GM23338 (cell line): ENCODE data around the gene PARD6B. TPM values are rescaled to one million over a fixed set of nuclear protein-coding genes. Genes with fewer than 3 reads are reported as not detected.

ENCODE experiments used
- ATAC-seq: fragments of 200-7000 bp; cut with Tn5 transposase; 3 replicates; pipeline ENCODE4 v1.9.1; 2020
- DNase-seq: peaks from one replicate; pipeline ENCODE4 v3.0.0-alpha.2; 2015; ENCODE audit warnings: low spot score
- H2AFZ ChIP-seq: fragments of 200-600 bp; sonication (generic); 2 replicates; pipeline ENCODE4 v1.8.0; 2016; ENCODE audit warnings: antibody characterized with exemption, mild to moderate bottlenecking, moderate library complexity
- H3F3A ChIP-seq: fragments of 200-600 bp; sonication (generic); replicated peaks from 2 replicates; pipeline ENCODE4 v1.8.0; 2017; ENCODE audit warnings: antibody characterized with exemption, mixed run types, low read depth
- H3K27ac ChIP-seq: fragments of 200-600 bp; sonication (generic); 2 replicates; pipeline ENCODE4 v1.6.1; 2016; ENCODE audit warnings: low read depth
- H3K27me3 ChIP-seq: fragments of 200-600 bp; sonication (generic); 2 replicates; pipeline ENCODE4 v1.8.0; 2016; ENCODE audit warnings: mild to moderate bottlenecking, mixed run types, moderate library complexity; ENCODE audit not compliant: insufficient read depth
- H3K36me3 ChIP-seq: fragments of 200-600 bp; sonication (generic); 2 replicates; pipeline ENCODE4 v1.8.0; 2016; ENCODE audit warnings: mild to moderate bottlenecking; ENCODE audit not compliant: insufficient read depth
- H3K4me1 ChIP-seq: fragments of 200-600 bp; sonication (generic); 2 replicates; pipeline ENCODE4 v1.8.0; 2016; ENCODE audit warnings: mild to moderate bottlenecking, moderate library complexity; ENCODE audit not compliant: insufficient read depth
- H3K4me2 ChIP-seq: fragments of 200-600 bp; sonication (generic); 2 replicates; pipeline ENCODE4 v1.7.1; 2017; ENCODE audit warnings: mixed run types
- H3K4me3 ChIP-seq: fragments of 200-600 bp; sonication (generic); 2 replicates; pipeline ENCODE4 v1.6.1; 2016; ENCODE audit warnings: mixed run types
- H3K79me2 ChIP-seq: fragments of 200-600 bp; sonication (generic); replicated peaks from 2 replicates; pipeline ENCODE4 v1.8.0; 2017; ENCODE audit warnings: mild to moderate bottlenecking; ENCODE audit not compliant: insufficient read depth
- H3K9me2 ChIP-seq: fragments of 200-600 bp; sonication (generic); 2 replicates; pipeline ENCODE4 v1.8.0; 2017; ENCODE audit not compliant: insufficient read depth
- H4K20me1 ChIP-seq: fragments of 200-600 bp; sonication (generic); replicated peaks from 2 replicates; pipeline ENCODE4 v1.8.0; 2017; ENCODE audit warnings: mild to moderate bottlenecking; ENCODE audit not compliant: insufficient read depth
- H3K27ac Mint-ChIP-seq: 2 replicates; pipeline ENCODE4 v1.8.0; 2020; ENCODE audit warnings: inconsistent platforms, mild to moderate bottlenecking, moderate library complexity, mixed read lengths
- H3K27me3 Mint-ChIP-seq: 3 replicates; pipeline ENCODE4 v1.8.0; 2022; ENCODE audit warnings: low read depth, mild to moderate bottlenecking, moderate library complexity, mixed read lengths, inconsistent platforms; ENCODE audit not compliant: insufficient read depth, poor library complexity
- H3K36me3 Mint-ChIP-seq: 3 replicates; pipeline ENCODE4 v1.8.0; 2021; ENCODE audit warnings: low read depth, mild to moderate bottlenecking, inconsistent platforms, moderate library complexity, mixed read lengths
- H3K4me1 Mint-ChIP-seq: 3 replicates; pipeline ENCODE4 v1.8.0; 2020; ENCODE audit warnings: mild to moderate bottlenecking, inconsistent platforms, mixed read lengths
- H3K4me3 Mint-ChIP-seq: 3 replicates; pipeline ENCODE4 v1.8.0; 2021; ENCODE audit warnings: moderate library complexity, mild to moderate bottlenecking, inconsistent platforms, mixed read lengths
- H3K9me3 Mint-ChIP-seq: 3 replicates; pipeline ENCODE4 v1.8.0; 2020; ENCODE audit warnings: moderate library complexity, mild to moderate bottlenecking, inconsistent platforms, mixed read lengths
- CREB1 ChIP-seq: fragments of 250-450 bp; sonication (Bioruptor Pico); IDR thresholded peaks from 2 replicates; pipeline ENCODE4 v1.5.0; 2020; ENCODE audit warnings: low read depth, mild to moderate bottlenecking, moderate library complexity
- EZH2phosphoT487 ChIP-seq: fragments of 200-600 bp; sonication (generic); IDR thresholded peaks from one replicate; pipeline ENCODE4 v1.8.1; 2018; ENCODE audit warnings: antibody characterized with exemption; ENCODE audit not compliant: unreplicated experiment
- JUNB ChIP-seq: IDR thresholded peaks from one replicate; pipeline ENCODE4 v1.6.1; 2016; ENCODE audit warnings: antibody characterized with exemption; ENCODE audit not compliant: unreplicated experiment
- NANOG ChIP-seq: IDR thresholded peaks from 2 replicates; pipeline ENCODE4 v1.6.1; 2016; ENCODE audit warnings: antibody characterized with exemption, borderline replicate concordance
- POLR2AphosphoS5 ChIP-seq: IDR thresholded peaks from 2 replicates; pipeline ENCODE4 v1.6.1; 2016; ENCODE audit warnings: antibody characterized with exemption, low read depth
- polyA plus RNA-seq: library from polyadenylated mRNA; unstranded; fragments of >200 nt; fragmentation: Nextera tagmentation; extraction: Ambion mirVana; gene quantifications from 2 replicates; pipeline ENCODE4 v1.2.1, GENCODE V29; 2016
- total RNA-seq: library from RNA; depleted of rRNA; stranded (reverse); fragments of >200 nt; shearing (Covaris generic); gene quantifications from 2 replicates; pipeline ENCODE4 v1.2.3, GENCODE V29; 2014
- TF ChIP-seq, protein P1 (sequence below), 2 experiments: fragments of 200-600 bp in 1 of 2; sonication (generic) in 1 of 2; conservative IDR thresholded peaks; 2 replicates each; pipeline versions ENCODE4 v1.5.1 to v1.6.1; 2016 to 2017; ENCODE audit warnings: antibody characterized with exemption in 2 of 2, low read depth in 2 of 2, mild to moderate bottlenecking in 2 of 2, moderate library complexity in 1 of 2
- TF ChIP-seq, protein P2 (sequence below): IDR thresholded peaks from one replicate; pipeline ENCODE4 v1.6.1; 2018; ENCODE audit warnings: antibody characterized with exemption; ENCODE audit not compliant: unreplicated experiment

The PARD6B gene
- total and polyA plus RNA-seq, 2 experiments from 2014 or later = 23.5 to 29.2 TPM

DNA sequence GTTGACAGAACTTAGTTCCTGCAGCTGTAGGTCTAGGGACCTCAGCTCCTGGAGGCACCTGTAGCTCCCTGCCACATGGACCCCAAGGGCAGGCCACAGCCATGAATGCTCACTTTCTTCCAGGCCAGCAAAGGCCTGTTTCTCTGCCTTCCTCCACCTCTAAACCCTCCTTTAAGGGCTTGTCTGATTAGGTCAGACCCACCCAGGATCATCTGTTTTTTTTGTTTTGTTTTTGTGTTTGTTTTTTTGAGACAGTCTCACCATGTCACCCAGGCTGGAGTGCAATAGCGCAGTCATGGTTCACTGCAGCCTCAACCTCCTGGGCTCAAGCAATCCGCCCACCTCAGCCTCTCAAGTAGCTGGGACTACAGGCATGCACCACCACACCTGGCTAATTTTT lies 52.0 kb downstream of the PARD6B start:
- H3K9me3 Mint-ChIP-seq = peaks cover 18% of the 10 kb centered on the region
- no peak overlapping the region for H3K27ac Mint-ChIP-seq
- H3K4me3 ChIP-seq = no peak overlapping the region
- no peaks in the 10 kb centered on the region for H3K9me2 ChIP-seq
- no peak overlapping the region for H3K27ac ChIP-seq
- H3K36me3 Mint-ChIP-seq = peaks cover 4% of the 10 kb centered on the region; the same call in 2 of the 3 replicates
- TF ChIP-seq JUNB (no peak), NANOG (no peak), POLR2AphosphoS5 (no peak), EZH2phosphoT487 (no peak)
- H3K27me3 Mint-ChIP-seq = peaks cover 9% of the 10 kb centered on the region
- ATAC-seq (no peak), DNase-seq (no peak)
- no peak overlapping the region for H2AFZ ChIP-seq
- H3K36me3 ChIP-seq = no peaks in the 10 kb centered on the region
- H3K4me1 ChIP-seq = no peaks in the 10 kb centered on the region
- H3K4me2 ChIP-seq = no peak overlapping the region
- H3K27me3 ChIP-seq = no peaks in the 10 kb centered on the region
- H3F3A ChIP-seq = no peaks in the 10 kb centered on the region
- no peaks in the 10 kb centered on the region for H4K20me1 ChIP-seq
- no peak overlapping the region for H3K4me3 Mint-ChIP-seq
- H3K4me1 Mint-ChIP-seq = no peaks in the 10 kb centered on the region; the same call in 2 of the 3 replicates
- no peaks in the 10 kb centered on the region for H3K79me2 ChIP-seq

DNA sequence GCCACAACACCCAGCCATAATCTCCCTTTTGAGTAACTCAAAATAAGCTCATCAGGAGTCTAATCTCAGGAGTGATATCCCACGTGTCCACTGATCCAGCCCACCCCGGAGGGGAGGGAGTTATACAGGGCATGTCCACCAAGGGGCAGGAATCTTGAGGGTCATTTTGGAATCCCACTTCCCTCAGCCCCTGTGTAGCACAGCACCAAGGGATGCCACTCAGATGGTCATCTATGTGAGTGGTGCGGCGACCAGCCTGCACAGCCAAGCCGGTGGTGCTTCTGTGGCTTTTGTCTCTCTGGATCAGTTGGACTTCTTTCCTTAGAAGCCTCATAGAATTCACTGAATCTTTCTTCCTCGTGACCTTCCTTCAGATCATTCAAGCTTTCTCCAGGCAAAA lies 52.5 kb downstream of the PARD6B start:
- Histone ChIP-seq H4K20me1 (no peaks in the 10 kb centered on the region), H3K4me1 (no peaks in the 10 kb centered on the region), H2AFZ (no peak overlapping the region), H3K27ac (no peak overlapping the region), H3K4me3 (no peak overlapping the region), H3K9me2 (no peaks in the 10 kb centered on the region), H3F3A (no peaks in the 10 kb centered on the region), H3K27me3 (no peaks in the 10 kb centered on the region), H3K36me3 (no peaks in the 10 kb centered on the region), H3K4me2 (no peak overlapping the region), H3K79me2 (no peaks in the 10 kb centered on the region)
- peaks cover 18% of the 10 kb centered on the region for H3K9me3 Mint-ChIP-seq
- peaks cover 4% of the 10 kb centered on the region; the same call in 2 of the 3 replicates for H3K36me3 Mint-ChIP-seq
- no peaks in the 10 kb centered on the region; the same call in 2 of the 3 replicates for H3K4me1 Mint-ChIP-seq
- no peak for DNase-seq
- TF ChIP-seq, protein P1, sequence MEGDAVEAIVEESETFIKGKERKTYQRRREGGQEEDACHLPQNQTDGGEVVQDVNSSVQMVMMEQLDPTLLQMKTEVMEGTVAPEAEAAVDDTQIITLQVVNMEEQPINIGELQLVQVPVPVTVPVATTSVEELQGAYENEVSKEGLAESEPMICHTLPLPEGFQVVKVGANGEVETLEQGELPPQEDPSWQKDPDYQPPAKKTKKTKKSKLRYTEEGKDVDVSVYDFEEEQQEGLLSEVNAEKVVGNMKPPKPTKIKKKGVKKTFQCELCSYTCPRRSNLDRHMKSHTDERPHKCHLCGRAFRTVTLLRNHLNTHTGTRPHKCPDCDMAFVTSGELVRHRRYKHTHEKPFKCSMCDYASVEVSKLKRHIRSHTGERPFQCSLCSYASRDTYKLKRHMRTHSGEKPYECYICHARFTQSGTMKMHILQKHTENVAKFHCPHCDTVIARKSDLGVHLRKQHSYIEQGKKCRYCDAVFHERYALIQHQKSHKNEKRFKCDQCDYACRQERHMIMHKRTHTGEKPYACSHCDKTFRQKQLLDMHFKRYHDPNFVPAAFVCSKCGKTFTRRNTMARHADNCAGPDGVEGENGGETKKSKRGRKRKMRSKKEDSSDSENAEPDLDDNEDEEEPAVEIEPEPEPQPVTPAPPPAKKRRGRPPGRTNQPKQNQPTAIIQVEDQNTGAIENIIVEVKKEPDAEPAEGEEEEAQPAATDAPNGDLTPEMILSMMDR (conservative IDR thresholded peaks at IDR 0.05; ENCODE audit: low read depth in 2 of 2) = no peak
- TF ChIP-seq JUNB (no peak), CREB1 (CRISPR knock-in tag) (no peak)
- TF ChIP-seq, protein P2, sequence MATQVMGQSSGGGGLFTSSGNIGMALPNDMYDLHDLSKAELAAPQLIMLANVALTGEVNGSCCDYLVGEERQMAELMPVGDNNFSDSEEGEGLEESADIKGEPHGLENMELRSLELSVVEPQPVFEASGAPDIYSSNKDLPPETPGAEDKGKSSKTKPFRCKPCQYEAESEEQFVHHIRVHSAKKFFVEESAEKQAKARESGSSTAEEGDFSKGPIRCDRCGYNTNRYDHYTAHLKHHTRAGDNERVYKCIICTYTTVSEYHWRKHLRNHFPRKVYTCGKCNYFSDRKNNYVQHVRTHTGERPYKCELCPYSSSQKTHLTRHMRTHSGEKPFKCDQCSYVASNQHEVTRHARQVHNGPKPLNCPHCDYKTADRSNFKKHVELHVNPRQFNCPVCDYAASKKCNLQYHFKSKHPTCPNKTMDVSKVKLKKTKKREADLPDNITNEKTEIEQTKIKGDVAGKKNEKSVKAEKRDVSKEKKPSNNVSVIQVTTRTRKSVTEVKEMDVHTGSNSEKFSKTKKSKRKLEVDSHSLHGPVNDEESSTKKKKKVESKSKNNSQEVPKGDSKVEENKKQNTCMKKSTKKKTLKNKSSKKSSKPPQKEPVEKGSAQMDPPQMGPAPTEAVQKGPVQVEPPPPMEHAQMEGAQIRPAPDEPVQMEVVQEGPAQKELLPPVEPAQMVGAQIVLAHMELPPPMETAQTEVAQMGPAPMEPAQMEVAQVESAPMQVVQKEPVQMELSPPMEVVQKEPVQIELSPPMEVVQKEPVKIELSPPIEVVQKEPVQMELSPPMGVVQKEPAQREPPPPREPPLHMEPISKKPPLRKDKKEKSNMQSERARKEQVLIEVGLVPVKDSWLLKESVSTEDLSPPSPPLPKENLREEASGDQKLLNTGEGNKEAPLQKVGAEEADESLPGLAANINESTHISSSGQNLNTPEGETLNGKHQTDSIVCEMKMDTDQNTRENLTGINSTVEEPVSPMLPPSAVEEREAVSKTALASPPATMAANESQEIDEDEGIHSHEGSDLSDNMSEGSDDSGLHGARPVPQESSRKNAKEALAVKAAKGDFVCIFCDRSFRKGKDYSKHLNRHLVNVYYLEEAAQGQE = no peak
- H3K4me3 Mint-ChIP-seq = no peak overlapping the region
- no peak for ATAC-seq
- H3K27me3 Mint-ChIP-seq = peaks cover 9% of the 10 kb centered on the region
- H3K27ac Mint-ChIP-seq = no peak overlapping the region
